GM18861 (cell line): ENCODE results near the gene AKIP1.
A peak's percentile ranks its signal among the peaks of the same experiment; 100 is the strongest.
"Not testable (repeated sequence)": the region's sequence is repeated elsewhere in the genome, so short reads cannot be mapped to it uniquely, and the experiment has no call there.

Experiments used
- ATAC-seq: cut with Tn5 transposase; IDR thresholded peaks from one replicate; pipeline ENCODE4 v1.9.1; 2021; ENCODE audit not compliant: unreplicated experiment

The AKIP1 gene, protein sequence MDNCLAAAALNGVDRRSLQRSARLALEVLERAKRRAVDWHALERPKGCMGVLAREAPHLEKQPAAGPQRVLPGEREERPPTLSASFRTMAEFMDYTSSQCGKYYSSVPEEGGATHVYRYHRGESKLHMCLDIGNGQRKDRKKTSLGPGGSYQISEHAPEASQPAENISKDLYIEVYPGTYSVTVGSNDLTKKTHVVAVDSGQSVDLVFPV

DNA sequence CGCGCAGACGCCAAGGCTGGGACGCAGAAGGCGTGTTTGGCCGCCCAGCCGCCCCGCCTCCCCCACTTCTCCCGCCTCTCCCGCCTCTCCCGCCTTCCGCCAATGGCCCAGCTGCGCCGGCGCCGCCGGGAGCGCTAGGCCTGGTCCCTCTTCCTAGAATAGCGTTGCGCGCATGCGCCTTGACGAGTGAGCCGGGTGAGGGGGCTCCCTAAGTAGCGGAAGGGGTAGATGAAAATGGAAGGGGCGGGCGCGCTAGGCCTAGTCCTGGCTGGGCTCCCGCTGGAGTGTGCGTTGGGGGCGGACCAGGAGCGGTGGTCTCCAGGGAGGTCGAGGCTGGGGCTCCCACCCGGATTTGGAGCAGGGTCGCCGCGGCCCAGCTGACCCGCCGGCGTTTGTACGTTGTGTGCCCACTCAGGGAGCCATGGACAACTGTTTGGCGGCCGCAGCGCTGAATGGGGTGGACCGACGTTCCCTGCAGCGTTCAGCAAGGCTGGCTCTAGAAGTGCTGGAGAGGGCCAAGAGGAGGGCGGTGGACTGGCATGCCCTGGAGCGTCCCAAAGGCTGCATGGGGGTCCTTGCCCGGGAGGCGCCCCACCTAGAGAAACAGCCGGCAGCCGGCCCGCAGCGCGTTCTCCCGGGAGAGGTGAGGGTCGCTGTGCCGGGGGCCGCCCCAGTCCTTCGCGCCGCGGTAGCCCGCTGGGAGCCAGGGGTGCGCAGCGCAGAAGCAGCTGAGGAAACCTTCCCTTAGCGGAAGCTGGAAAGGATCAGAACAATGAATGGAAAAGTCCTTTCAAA, at the start of gene AKIP1:
Gene AKIP1, plus strand, starts transcription at position 161 of the 795 bp plus-strand sequence. Its CDS starts 261 bp downstream, at position 422.
- ATAC-seq: peak; percentile 64

DNA sequence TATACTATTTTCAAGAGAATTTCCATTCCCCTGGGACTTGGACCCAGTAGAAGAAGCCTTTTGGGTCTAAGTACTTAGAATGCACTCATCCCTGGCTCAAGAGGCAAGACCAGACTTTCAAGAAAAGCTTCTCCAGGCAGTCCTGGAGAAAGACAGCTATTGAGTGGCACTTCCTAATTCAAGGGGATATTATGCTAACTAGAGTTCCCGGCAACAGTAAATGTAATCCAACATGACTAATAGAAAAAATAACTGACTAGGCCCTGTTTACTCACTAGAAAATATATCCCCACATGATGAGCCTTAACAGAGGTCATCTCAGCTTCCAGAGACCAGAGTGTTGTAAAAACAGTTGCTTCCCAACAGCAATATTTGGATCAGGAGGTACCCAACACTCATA, 47.2 kb upstream of the AKIP1 start:
- ATAC-seq: no peak

DNA sequence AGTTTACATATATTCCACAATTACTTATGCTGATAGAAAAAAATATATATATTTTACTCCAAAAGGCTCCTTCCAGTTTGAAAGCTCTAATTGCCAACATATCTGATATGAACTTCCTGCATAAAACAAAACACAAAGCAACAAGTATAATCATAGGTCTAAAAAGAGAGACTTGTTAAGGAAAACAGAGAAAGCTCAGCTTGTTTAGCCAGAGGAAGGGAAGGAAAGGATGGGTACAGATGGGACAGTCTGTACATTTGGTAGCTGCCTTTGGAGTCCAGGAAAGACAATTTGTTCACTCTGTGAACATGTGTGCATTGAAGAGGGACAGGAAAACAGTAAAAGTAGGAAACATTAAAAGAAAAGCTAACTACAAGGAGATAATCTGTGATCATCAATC, 45.7 kb upstream of the AKIP1 start:
- no peak for ATAC-seq

DNA sequence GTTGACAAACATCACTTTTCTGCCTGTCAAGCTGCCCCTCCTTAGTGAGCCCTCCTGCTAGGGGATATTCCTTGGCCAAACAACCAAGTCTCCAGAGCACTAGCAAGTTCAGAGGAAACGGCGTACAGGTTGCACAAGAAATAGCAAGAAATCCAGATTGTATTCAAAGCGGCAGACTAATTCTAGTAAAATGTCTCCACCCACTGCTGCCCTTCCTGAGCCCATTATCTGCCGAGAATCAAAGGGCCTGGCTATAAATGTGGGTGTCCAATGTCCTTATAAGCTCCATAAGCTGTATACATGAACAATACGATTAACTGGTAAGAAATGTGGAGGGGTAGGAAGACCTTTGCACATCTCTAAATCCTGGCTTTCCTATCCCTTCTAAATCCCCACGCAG, 44.0 kb upstream of the AKIP1 start:
- ATAC-seq: no peak

DNA sequence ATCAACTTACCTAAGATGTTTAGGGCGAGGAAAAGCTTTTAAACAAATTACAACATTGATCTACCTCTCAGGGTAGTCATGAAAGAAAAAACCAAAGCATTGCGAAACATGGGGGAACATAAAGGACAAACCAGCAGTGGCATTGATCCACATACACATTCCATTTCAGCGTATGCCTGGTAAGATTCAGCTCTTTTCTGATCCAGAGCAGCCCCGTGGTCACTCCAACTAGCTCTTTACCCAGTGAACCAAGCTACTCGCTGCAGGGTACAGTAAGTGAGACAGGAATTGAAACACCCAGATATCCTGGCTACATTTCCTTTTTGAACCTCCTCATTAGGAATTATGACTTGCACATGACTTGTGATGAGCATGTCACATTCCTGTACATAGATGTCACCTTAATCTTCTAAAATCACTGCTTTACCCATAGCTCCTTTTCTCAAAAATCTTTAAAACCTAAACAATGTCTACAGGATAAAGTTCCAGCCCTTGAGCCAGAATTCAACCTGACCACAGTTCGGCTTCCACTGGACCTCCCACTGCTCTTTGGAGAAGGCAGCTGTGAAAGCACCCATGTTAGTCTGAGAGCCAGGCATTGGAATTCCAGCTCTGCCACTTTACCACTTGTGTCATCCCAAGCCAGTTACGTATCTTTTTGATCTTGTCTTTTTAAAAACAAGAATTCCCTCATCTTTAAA, 42.9 kb upstream of the AKIP1 start:
- no peak for ATAC-seq

DNA sequence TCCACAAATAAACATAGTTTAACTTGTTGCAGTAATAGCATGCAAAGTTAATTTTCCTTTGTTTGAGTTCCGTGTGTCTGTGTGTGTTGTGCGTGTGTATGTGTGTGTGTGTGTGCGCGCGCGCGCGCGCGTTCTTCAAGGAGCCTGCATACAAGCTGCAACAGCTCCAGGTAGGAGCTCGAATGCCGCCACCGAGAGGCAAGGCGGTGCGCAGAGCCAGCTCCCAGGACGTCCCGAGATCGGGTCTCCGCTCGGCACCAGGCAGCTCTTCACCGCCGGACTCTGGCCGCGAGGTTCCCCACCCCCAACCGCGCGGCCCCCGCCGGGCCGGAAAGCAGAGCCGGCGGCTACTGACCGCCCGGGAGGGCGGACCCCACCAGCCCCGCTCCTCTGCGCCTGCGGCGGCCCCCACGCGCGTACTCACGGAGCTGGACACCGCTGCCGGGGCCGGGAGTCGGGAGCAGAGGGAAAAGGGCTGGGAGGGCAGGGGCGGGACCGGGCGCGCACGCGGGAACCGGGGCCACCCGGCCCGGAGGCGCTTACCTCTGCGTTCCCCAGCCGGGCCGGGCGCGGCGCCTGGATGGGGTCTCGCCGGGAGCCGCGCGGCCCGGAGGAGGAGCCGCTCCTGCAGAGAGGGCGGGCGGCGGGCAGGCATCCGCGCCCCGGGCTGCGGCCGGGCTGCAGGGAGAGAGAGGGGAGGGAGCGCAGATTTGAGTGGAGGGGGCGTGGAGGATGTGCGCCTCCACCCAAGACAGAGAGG, 40.4 kb upstream of the AKIP1 start:
- ATAC-seq: no peak

DNA sequence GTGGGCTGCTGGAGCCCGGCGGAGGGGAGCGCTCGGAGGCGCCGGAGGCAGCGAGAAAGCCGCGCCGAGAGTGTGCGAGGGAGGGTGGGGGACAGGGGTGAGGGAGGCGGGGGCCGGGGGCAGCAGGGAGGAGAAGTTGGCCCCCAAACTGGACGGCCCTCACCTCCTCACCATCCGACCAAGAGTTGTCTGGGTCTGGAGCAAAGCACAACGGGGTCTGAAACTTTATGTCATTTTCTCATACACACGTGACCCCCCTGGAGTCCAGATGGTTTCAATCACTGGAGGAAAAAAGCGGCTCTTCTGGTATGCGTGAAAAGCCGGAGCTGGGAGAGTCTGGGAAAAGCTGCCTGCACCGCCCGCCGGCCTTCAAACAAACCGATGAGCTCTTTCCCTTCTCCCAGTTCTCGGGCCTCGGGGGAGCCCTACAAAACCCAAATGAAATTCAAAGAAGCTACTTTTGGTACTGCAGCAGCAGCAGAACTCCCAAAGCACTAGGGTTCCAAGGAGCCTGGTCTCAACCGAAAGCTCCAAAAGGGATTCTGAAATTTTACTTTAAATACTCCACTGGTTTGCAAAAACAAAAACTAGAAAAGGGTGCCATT, 39.7 kb upstream of the AKIP1 start:
- no peak for ATAC-seq

DNA sequence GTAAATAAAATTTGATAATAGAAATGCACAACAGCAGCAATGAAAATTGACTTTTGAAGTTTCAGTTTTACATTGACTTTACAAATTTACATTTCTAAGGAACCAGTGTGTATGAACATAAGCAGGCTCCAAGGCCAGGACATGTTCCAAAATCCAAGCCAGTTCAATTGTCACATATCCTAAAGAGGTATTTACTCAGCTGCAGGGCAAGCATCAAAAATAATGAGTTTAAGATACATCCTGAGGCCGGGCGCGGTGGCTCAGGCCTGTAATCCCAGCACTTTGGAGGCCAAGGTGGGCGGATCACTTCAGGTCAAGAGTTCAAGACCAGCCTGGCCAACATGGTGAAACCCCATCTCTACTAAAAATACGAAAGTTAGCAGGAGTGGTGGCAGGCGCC, 39.0 kb upstream of the AKIP1 start:
- ATAC-seq: no peak

DNA sequence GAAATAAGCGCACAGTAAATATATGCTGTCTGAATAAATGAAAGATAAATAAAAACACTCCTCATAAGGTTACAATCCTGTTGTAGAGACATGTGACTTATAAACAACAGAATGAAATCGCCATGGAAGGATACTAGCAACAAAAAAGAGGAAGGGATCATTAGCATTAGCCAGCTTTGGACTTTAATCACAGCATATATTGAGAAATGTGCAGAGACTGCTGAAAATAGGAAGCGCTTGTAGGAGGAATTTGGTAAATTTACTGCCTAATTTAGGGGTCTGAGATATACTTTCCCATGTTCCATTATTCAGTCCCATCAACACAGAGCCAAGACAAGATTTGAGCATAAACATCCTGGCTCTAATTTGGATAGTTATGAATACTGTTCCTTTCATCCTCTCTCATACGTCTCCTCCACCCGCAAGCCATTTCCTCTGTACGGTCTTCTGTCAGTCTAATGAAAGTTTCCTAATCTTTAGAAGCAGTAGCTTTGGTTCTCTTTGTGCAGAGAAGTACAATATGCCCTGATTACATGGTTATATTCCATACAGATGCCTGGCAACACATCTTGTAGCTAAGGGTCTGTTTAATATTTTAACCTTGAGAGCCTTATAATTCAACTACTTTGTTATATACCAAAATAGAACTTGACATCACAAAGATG, 37.1 kb upstream of the AKIP1 start:
- ATAC-seq: no peak

DNA sequence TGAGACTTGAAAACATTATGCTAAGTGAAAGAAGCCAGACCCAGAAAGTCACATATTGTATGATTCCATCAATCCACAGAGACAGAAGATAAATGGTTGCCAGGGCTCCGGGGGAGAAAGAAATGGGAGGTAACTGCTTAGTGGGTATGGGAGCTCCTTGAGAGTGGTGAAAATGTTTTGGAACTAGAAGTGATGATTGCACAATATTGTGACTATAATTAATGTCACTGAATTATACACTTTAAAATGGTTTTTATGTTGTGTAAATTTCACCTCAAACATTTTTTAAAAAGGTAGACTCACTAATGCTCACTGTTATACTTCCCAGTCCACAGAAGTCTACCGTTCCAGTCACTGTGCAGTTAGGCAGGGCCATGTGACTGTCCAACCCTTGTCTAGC, 32.2 kb upstream of the AKIP1 start:
- ATAC-seq: no peak

DNA sequence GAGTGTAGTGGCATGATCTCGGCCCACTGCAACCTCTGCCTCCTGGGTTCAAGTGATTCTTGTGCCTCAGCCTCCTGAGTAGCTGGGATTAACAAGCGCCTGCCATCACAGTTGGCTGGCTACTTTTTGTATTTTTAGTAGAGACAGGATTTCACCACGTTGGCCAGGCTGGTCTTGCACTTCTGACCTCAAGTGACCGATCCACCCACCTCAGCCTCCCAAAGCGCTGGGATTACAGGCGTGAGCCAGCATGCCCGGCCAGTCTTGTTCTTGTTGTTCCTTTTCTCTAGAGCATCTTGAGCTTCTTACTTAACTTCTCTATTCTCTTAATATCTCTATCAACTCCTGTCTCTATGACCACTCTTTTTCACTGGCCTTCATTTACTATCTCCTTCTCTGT, 29.4 kb upstream of the AKIP1 start:
- not testable (repeated sequence) for ATAC-seq

DNA sequence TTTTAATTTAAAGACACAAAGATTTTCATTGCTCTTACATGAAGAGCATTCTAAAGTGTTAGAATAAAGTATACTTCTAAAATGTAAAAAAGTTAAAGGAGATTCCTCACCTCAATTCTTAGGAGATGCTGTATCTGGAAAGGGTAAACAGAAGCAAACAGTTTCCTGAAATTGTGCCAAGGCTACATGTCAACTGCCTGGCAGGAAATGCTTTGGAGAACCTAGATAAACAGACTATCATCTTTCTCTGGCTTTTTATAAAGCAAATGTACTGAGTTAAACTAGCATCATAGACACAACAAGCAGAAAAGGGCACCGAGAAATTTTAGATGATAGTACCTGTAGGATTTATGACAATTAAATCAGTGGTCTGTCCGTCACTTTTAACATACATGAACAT, 24.7 kb upstream of the AKIP1 start:
- no peak for ATAC-seq

DNA sequence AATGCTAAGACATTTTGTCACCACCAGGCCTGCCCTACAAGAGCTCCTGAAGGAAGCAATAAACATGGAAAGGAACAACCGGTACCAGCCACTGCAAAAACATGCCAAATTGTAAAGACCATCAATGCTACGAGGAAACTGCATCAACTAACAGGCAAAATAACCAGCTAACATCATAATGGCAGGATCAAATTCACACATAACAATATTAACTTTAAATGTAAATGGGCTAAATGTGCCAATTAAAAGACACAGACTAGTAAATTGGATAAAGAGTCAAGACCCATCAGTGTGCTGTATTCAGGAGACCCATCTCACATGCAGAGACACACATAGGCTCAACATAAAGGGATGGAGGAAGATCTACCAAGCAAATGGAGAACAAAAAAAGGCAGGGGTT, 19.8 kb upstream of the AKIP1 start:
- not testable (repeated sequence) for ATAC-seq

DNA sequence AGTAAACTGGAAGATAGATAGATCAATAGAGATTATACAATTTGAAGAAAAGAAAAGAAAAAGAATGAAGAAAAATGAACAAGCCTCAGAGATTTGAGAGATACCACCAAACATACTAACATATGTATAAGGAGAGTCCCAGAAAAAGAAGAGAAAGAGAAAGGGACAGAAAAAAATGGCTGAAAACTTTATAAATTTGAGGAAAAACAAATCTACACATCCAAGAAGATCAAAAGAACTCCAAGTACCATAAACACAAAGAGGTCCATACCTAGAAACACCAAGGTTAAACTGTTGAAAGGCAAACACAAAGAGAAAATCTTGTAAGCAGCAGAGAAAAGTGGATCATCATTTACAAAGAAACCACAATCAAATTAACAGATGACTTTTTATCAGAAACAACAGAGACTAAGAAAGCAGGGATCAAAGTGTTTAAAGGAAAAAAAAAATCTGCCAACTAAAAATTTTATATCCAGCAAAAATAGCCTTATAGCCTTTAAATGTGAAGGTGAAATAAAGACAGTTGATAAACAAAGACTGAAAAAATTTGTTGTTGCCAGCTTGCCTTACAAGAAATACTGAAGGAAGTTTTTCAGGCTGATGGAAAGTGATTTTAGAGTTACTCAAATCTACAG, 11.8 kb upstream of the AKIP1 start:
- no peak for ATAC-seq

DNA sequence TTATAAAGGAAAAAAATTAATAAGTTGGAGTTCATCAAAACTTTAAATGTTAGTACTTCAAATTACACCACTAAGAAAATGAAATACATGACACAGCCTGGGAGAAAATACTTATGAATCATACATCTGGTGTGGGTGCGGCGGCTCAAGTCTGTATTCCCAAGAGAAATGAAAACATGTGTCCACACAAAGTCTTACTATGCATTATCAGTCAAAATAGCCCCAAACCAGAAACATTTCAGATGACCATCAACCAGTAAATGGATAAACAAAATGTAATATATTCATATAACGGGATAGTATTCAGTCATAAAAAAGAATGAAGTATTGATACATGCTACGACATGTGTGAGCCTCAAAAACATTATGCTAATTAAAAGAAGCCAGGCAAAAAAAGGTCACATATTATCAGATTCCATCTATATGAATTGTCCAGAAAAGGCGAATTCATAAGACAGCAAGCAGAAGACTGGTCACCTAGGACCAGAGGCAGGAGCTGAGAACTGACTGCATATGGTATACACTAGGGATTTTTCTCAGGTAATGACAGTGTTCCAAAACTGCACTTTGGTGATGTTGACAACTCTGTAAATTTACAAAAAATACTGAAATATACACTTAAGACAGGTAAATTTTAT, 5.3 kb upstream of the AKIP1 start:
- no peak for ATAC-seq

DNA sequence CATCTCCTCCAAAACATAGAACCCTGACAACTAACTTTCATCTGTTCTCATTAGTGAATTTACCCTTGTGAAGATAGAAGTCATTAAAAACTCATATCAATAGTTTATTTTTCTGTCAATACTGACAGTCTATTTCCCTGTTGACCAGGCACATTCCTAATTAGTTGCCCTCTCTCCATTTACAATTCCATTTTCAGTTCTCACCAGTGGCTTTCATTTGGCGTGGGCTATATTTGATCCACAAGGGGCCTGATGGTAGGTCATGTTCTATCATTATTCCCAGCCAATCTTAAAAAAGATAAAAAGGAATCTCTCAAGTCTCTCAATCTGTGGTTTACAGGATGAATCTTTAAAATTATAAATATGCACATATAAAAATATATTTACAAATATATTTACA, 3.9 kb upstream of the AKIP1 start:
- no peak for ATAC-seq

DNA sequence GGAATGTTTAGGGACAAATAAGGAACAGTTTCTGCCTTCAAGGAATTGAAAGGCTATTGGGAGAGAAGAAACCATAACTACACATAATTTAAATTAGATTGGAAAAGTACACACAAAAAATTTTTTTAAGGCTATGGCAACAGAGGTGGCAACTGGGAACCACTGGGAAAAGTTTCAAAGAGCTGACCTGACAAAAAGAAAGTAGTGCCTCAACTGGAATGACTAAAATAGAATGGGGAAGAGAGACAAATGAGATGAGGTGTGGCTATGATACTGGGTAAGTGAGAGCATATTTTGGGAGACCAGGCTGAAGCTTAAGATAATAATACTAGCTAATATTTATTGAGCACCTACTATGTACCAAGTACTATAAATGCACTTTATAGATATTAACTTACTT, 2.9 kb upstream of the AKIP1 start:
- no peak for ATAC-seq

DNA sequence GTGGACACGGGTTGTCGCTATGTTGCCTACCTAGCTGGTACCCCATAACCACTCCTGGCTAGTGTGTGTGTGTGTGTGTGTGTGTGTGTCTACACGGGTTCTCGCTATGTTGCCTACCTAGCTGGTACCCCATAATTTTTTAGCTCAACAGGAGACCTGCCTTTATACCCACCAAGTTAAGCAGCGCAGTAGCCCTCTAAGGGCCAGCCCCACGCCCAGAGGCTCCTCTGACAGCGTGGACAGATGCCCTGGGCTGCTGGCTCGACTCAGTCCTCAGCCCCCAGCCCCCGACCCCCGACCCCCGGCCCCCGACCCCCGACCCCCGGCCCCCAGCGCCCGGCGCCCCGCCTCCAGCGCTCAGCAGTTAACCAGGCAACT, 351 bp upstream of the AKIP1 start:
- ATAC-seq: no peak

DNA sequence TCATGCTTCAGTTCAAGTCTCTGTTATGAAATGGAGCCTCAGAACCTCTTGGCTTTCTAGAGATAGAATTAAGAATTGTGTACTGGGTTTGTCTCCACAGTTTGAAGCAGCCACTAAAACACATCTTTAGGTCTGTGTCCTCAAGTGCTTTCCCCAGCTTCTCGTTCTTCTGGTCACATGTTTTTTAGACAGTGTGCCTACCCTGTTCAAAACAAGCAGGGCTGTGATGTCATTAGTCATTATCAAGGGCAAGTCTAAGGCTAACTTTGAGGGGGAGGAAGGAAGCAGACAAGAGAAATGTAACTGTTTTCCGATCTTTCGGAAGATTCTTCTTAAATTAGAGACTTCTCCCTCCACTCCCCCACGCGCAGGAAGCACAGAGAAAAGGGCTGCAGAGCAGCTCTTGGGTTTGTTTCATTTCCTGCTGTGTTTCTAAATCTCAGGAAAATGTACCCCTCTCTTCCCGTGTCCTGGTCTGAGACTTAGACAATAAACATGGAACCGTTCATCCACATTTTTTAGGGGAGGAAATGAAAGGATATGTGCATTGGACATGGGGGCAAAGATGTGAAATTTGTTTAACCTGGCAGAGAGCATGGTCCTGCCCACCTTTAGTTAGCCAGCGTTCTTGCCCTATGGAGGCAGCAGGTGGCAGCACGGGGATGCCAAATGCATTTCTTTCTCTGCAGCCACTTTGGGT, 3.1 kb downstream of the AKIP1 start:
- ATAC-seq: no peak
